VCaP (cell line): Measurements from ENCODE around the gene ECPAS.

Source experiments
- H3K27ac ChIP-seq: fragments of 450-650 bp; 2 replicates; pipeline ENCODE4 v1.5.1; 2017
- TF ChIP-seq, protein P1 (sequence below): fragments of 450-650 bp; conservative IDR thresholded peaks from 2 replicates; pipeline ENCODE4 v1.5.1; 2017; ENCODE audit warnings: mild to moderate bottlenecking, moderate library complexity

ECPAS gene

GRCh38 chr9:111443454-111443853, 40.7 kb downstream of the ECPAS start:
- peak overlapping the region; percentile 78 for H3K27ac ChIP-seq
- TF ChIP-seq, protein P1, sequence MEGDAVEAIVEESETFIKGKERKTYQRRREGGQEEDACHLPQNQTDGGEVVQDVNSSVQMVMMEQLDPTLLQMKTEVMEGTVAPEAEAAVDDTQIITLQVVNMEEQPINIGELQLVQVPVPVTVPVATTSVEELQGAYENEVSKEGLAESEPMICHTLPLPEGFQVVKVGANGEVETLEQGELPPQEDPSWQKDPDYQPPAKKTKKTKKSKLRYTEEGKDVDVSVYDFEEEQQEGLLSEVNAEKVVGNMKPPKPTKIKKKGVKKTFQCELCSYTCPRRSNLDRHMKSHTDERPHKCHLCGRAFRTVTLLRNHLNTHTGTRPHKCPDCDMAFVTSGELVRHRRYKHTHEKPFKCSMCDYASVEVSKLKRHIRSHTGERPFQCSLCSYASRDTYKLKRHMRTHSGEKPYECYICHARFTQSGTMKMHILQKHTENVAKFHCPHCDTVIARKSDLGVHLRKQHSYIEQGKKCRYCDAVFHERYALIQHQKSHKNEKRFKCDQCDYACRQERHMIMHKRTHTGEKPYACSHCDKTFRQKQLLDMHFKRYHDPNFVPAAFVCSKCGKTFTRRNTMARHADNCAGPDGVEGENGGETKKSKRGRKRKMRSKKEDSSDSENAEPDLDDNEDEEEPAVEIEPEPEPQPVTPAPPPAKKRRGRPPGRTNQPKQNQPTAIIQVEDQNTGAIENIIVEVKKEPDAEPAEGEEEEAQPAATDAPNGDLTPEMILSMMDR = no peak

DNA sequence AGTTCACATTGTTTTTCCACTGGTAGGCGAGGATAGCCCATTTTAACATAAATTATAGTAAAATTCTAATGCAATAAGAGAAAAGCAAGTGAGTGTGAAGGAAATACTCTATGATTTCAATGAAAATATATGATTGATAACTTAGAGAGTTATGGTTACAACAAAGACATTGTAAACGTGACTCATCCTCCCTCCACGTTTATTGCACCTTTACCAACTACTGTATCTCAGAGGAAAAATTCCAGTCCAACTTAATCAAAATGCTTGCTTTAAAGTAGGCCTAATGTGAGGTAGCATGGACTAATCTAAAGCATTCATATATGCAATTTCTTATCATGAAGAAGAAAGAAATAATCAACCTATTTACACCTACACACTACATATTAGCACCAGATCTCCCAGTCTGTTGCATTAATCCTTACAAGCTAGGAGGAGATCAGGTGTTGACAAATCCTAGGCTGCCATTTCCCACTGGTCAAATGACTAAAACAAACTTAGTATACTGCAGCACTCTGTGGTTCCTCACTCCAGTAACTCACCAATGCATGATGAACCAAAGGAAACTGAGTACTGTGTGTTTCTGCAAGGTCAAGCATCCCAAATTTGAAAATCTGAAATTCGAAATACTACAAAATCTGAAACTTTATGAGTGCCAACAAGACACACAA, 41.7 kb downstream of the ECPAS start:
- H3K27ac ChIP-seq = peak overlapping the region; percentile 78
- TF ChIP-seq, protein P1 = no peak

DNA sequence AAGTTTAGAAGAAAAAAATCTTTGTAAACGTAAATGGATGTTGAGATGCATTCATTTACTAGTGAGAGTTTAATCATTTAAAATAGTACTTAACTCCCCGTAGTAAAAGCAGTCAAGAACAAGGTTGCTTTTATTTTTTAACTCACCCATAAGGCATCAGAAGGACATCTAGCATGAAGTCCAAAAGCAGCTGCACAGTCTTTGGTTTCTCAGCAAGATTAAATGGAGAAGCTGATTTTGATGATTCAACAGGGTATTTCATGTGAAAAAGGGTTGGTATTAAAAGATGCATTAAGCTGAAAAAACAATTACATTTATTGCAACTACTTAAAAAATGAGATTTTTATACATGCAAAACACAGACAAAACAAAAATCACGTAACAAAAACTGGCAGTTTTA, 44.0 kb downstream of the ECPAS start:
- TF ChIP-seq, protein P1 = no peak
- H3K27ac ChIP-seq = no peak overlapping the region

DNA sequence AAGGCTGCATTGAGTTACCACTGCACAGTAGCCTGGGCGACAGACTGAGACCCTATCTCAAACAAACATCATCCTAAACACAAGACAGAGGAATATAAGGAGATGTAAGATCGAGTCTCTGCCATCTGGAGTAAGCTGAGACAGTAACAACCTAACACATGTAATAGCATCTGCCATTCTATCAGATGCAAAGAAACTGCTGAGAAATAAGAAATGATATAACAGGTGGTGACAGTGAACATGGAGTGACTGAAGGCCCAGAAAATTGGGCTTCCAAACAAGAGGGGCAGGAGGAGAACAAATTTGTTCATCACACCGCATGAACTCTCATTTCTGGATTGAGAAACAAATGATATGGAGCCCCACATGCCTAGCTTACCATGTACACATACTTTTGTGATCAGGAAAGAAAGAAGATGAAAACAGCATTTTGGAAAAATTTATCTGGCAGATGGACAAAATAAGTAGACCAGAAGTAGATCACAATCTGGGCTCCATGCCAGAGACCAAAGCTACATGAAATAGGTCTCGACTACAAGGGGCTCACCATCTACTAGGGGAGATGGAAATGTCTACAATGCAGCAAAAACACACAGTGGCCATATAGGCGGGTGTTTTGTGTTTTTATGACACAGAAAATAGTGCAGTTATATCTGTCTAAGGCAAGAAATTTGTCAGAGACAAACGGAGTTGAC, 45.5 kb downstream of the ECPAS start:
- 0 out of 2 replicates have a peak overlapping the region, but pooled peaks have one; percentile 0 for H3K27ac ChIP-seq
- TF ChIP-seq, protein P1 = no peak

DNA sequence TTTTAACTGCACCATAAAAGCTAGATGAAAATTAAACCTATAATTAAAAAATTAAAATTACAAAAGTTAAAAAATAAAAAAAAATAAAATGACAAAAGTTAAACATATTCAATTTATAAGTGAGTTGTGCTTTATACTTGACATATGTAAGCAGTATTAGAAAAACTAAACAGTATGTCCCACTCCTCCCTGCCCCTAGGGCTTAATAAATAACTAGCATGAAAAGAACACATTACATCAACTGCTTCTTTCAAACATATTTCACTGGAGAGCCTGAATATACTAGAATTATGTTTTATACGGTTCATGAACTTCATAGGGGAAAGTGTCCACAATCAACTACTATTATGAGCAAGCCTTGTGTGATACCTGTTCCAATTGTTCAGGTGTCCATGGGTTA, 47.6 kb downstream of the ECPAS start:
- TF ChIP-seq, protein P1 = no peak
- H3K27ac ChIP-seq = peak overlapping the region; percentile 9; the same call in 1 of the 2 replicates

- TF ChIP-seq, protein P1 = no peak
These were observed 51.1 kb downstream of the ECPAS start for GRCh38 chr9:111433082-111433481.

GRCh38 chr9:111431684-111432083, 52.5 kb downstream of the ECPAS start:
- H3K27ac ChIP-seq = no peak overlapping the region
- TF ChIP-seq, protein P1 = no peak

More at GRCh38 chr9:111433082-111433481, 51.1 kb downstream of the ECPAS start:
- no peak overlapping the region for H3K27ac ChIP-seq
